Transverse colon (tissue), 4 donors: Measurements from ENCODE around the gene DOCK3.

Experiments
- POLR2AphosphoS5 ChIP-seq, 3 donors: sonication (generic); formaldehyde crosslinking; IDR thresholded peaks; one replicate each; pipeline ENCODE4 v1.6.1; 2016; ENCODE audit warnings: antibody characterized with exemption in 3 of 3
- TF ChIP-seq, protein P1 (sequence below), 5 experiments: fragments of 200-600 bp in 3 of 5; fragments of 450-650 bp in 2 of 5; sonication (generic) in 3 of 5; IDR thresholded peaks; 1 replicate in 2 of 5; 2 replicates in 3 of 5; pipeline ENCODE4 v1.5.1; 2016 to 2017; ENCODE audit warnings: antibody characterized with exemption in 5 of 5, inconsistent platforms in 3 of 5, mild to moderate bottlenecking in 2 of 5, moderate library complexity in 1 of 5

DNA sequence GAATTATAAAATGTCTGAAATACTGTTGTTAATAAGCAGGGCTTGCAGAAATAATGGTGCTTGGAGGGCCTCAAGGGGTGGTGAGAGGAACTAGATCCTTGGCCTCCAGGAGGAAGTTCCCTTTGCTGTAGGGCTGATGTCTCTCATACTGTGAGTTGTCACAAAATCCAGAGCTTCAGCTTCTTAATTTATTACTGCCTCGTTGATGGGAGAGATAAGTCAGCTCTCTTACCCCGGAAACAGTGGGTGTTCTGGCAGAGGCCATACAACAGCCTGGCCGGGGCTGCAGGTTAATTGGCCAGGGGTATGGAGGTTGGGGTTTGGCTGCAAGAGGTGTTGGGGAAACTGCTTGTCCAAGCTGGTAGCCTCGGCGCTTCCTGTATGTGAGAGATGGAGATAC is 42.3 kb upstream of the DOCK3 start:
- no peak for TF ChIP-seq POLR2AphosphoS5 (IDR thresholded peaks at IDR 0.05)
- TF ChIP-seq, protein P1, sequence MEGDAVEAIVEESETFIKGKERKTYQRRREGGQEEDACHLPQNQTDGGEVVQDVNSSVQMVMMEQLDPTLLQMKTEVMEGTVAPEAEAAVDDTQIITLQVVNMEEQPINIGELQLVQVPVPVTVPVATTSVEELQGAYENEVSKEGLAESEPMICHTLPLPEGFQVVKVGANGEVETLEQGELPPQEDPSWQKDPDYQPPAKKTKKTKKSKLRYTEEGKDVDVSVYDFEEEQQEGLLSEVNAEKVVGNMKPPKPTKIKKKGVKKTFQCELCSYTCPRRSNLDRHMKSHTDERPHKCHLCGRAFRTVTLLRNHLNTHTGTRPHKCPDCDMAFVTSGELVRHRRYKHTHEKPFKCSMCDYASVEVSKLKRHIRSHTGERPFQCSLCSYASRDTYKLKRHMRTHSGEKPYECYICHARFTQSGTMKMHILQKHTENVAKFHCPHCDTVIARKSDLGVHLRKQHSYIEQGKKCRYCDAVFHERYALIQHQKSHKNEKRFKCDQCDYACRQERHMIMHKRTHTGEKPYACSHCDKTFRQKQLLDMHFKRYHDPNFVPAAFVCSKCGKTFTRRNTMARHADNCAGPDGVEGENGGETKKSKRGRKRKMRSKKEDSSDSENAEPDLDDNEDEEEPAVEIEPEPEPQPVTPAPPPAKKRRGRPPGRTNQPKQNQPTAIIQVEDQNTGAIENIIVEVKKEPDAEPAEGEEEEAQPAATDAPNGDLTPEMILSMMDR (IDR thresholded peaks at IDR 0.05): no peak
